SK-N-SH treated with all-trans-retinoic acid at 6 μM for 48 hours (cell line): ENCODE measurements around the gene RAB3GAP2.

Experiments
- ARNTL ChIP-seq: fragments of 450-650 bp; formaldehyde crosslinking; IDR thresholded peaks from 2 replicates; pipeline ENCODE4 v1.5.0; 2020; ENCODE audit warnings: low read depth, mild to moderate bottlenecking, moderate library complexity, borderline replicate concordance
- CSDC2 ChIP-seq: fragments of 250-450 bp; sonication (Bioruptor Pico); IDR thresholded peaks from 2 replicates; pipeline ENCODE4 v1.5.0; 2020; ENCODE audit warnings: mild to moderate bottlenecking, moderate library complexity
- PPARA ChIP-seq: fragments of 250-450 bp; sonication (Bioruptor Pico); IDR thresholded peaks from 2 replicates; pipeline ENCODE4 v1.5.0; 2020; ENCODE audit warnings: mild to moderate bottlenecking, borderline replicate concordance
- SNAI2 ChIP-seq: fragments of 250-450 bp; sonication (Bioruptor Pico); IDR thresholded peaks from 2 replicates; pipeline ENCODE4 v1.5.0; 2020; ENCODE audit warnings: mild to moderate bottlenecking, moderate library complexity
- ZFP3 ChIP-seq: fragments of 250-450 bp; sonication (Bioruptor Pico); IDR thresholded peaks from 2 replicates; pipeline ENCODE4 v1.5.0; 2020; ENCODE audit warnings: mild to moderate bottlenecking, moderate library complexity
- ZNF565 ChIP-seq: fragments of 450-650 bp; formaldehyde crosslinking; conservative IDR thresholded peaks from 2 replicates; pipeline ENCODE4 v1.5.0; 2020; ENCODE audit warnings: low read depth, mild to moderate bottlenecking, moderate library complexity
- ZNF8 ChIP-seq: fragments of 450-650 bp; formaldehyde crosslinking; IDR thresholded peaks from 2 replicates; pipeline ENCODE4 v1.5.0; 2020; ENCODE audit warnings: mild to moderate bottlenecking, moderate library complexity
- TF ChIP-seq, protein P1 (sequence below): fragments of 250-450 bp; sonication (Bioruptor Pico); IDR thresholded peaks from 2 replicates; pipeline ENCODE4 v1.5.1; 2020; ENCODE audit warnings: low read depth, mild to moderate bottlenecking, moderate library complexity

DNA sequence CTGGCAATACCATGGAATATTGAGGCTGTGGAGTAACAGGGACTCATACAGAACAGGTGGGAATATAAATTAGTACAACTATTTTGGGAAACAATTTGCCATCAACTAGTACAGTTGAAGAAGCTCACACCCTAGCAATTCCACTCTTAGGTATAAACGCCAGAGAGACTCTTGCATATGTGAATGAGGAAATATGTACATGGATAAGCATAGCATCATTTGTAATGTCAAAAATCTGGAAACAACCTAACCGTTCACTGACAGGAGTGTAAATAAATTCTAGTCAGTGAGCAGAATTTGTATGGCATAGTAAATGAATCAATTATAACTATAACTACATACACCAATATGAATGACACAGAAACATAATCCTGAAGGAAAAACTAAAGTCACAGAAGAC, 83.7 kb downstream of the RAB3GAP2 start:
- TF ChIP-seq, protein P1, sequence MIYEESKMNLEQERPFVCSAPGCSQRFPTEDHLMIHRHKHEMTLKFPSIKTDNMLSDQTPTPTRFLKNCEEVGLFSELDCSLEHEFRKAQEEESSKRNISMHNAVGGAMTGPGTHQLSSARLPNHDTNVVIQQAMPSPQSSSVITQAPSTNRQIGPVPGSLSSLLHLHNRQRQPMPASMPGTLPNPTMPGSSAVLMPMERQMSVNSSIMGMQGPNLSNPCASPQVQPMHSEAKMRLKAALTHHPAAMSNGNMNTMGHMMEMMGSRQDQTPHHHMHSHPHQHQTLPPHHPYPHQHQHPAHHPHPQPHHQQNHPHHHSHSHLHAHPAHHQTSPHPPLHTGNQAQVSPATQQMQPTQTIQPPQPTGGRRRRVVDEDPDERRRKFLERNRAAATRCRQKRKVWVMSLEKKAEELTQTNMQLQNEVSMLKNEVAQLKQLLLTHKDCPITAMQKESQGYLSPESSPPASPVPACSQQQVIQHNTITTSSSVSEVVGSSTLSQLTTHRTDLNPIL (CRISPR knock-in tag), result no peak
- TF ChIP-seq SNAI2 (no peak), PPARA (CRISPR knock-in tag) (no peak), ZFP3 (no peak), CSDC2 (CRISPR knock-in tag) (no peak), ARNTL (no peak), ZNF8 (no peak), ZNF565 (CRISPR knock-in tag) (no peak)
